ENCODE data around the gene S100A8. TPM values are rescaled to one million over a fixed set of nuclear protein-coding genes. Genes with fewer than 3 reads are reported as not detected.

S100A8 gene
- 1 to 10 TPM in 1 of 2 donors, not detected in 1; 1.8 TPM for total RNA-seq

GRCh38 chr1:153390938-153391710 lies at the start of gene S100A8:
TSS of gene S100A8 (minus strand) at chr1:153391073. CDS start at chr1:153390535, 538 bp downstream.
- Histone ChIP-seq H3K36me3 (replicated peaks in 1 of 2; ENCODE audit: insufficient read depth in 1 of 2, low read depth in 2 of 2) (no peaks in the 10 kb centered on the region), H3K4me1 (no peaks in the 10 kb centered on the region), H3K4me3 (no peak within 1 kb of the TSS), H3K27ac (no peak within 1 kb of the TSS), H3K27me3 (no peaks in the 10 kb centered on the region), H3K9me3 (no peaks in the 10 kb centered on the region)
- DNase-seq (peak in 3 of 4 donors; percentile 19 to 58 (median 20)), ATAC-seq (no peak)
- WGBS, 2 donors: 50 to 66% methylated on average over 7 of the region's 7 CpGs
- intact Hi-C loops (cut with DNase I): no loop called here
- TF ChIP-seq POLR2A (IDR thresholded peaks at IDR 0.05) (no peak), CTCF (IDR thresholded peaks at IDR 0.05) (no peak)

- no peak for TF ChIP-seq POLR2A (IDR thresholded peaks at IDR 0.05)
- TF ChIP-seq CTCF (IDR thresholded peaks at IDR 0.05): no peak
- H3K27ac ChIP-seq: no peak overlapping the region
- no peaks in the 10 kb centered on the region for H3K27me3 ChIP-seq
- H3K4me1 ChIP-seq: no peaks in the 10 kb centered on the region
- H3K36me3 ChIP-seq (replicated peaks in 1 of 2; ENCODE audit: insufficient read depth in 1 of 2, low read depth in 2 of 2): no peaks in the 10 kb centered on the region
- H3K9me3 ChIP-seq: no peaks in the 10 kb centered on the region
- H3K4me3 ChIP-seq: no peak overlapping the region
- intact Hi-C loops (cut with DNase I): no loop called here
- no peak for DNase-seq
- no peak for ATAC-seq
Measured at GRCh38 chr1:153439273-153439672, 48.4 kb upstream of the S100A8 start.

- ATAC-seq (no peak), DNase-seq (no peak)
- Histone ChIP-seq H3K9me3 (no peaks in the 10 kb centered on the region), H3K36me3 (replicated peaks in 1 of 2; ENCODE audit: insufficient read depth in 1 of 2, low read depth in 2 of 2) (no peaks in the 10 kb centered on the region), H3K27ac (no peak overlapping the region), H3K4me1 (no peaks in the 10 kb centered on the region), H3K4me3 (no peak overlapping the region), H3K27me3 (no peaks in the 10 kb centered on the region)
- intact Hi-C loops (cut with DNase I): no loop called here
- no peak for TF ChIP-seq CTCF (IDR thresholded peaks at IDR 0.05)
- no peak for TF ChIP-seq POLR2A (IDR thresholded peaks at IDR 0.05)
- WGBS, 2 donors: 47 to 61% methylated on average over 7 of the region's 7 CpGs
Measured at GRCh38 chr1:153438599-153438998, 47.7 kb upstream of the S100A8 start.

DNA sequence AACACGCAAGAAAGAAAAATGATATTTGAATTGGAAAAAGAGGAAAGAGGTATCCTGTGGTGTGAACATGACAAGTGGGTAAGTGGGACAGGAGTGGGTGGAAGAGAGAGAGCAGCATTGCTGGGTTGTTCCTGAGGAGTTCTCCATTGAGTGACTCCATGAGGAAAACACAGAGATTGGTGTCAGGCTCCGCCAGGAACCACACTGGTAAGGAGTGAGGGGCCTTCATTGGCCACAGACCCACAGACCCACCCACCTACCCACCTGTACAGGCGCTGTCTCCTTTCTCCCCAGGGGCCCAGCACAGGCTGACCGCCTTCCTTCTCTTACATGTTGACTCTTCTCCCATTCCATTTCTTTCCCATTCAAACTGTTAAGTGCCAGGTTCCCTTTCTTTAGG lies 46.4 kb upstream of the S100A8 start:
- ATAC-seq: no peak
- Histone ChIP-seq H3K4me1 (no peaks in the 10 kb centered on the region), H3K4me3 (no peak overlapping the region), H3K27ac (no peak overlapping the region), H3K27me3 (no peaks in the 10 kb centered on the region), H3K9me3 (no peaks in the 10 kb centered on the region), H3K36me3 (replicated peaks in 1 of 2; ENCODE audit: insufficient read depth in 1 of 2, low read depth in 2 of 2) (no peaks in the 10 kb centered on the region)
- intact Hi-C loops (cut with DNase I): no loop called here
- WGBS, 2 donors: 74% methylated on average over 4 of the region's 4 CpGs
- DNase-seq: no peak
- TF ChIP-seq POLR2A (IDR thresholded peaks at IDR 0.05) (no peak), CTCF (IDR thresholded peaks at IDR 0.05) (no peak)

Measured in body of pancreas (tissue), 4 donors.